ENCODE data around the gene PRSS1.

The PRSS1 gene

DNA sequence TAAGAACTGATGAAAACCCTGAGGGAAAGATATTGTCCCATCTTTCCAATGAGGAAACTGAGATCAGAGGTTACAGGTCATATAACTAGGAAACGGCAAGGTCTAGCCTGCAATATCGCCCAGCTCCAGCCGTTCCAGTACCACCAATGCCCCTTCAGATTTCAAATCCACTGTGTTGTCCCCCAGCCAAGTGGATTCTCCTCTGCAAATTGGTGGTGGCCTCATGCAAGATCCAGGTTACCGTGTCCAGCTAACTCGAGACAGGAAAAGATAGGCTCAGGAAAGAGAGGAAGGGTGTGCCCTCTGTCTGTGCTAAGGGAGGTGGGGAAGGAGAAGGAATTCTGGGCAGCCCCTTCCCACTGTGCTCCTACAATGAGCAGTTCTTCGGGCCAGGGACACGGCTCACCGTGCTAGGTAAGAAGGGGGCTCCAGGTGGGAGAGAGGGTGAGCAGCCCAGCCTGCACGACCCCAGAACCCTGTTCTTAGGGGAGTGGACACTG lies 46.8 kb downstream of the PRSS1 start:
- DNase-seq = no peak

DNA sequence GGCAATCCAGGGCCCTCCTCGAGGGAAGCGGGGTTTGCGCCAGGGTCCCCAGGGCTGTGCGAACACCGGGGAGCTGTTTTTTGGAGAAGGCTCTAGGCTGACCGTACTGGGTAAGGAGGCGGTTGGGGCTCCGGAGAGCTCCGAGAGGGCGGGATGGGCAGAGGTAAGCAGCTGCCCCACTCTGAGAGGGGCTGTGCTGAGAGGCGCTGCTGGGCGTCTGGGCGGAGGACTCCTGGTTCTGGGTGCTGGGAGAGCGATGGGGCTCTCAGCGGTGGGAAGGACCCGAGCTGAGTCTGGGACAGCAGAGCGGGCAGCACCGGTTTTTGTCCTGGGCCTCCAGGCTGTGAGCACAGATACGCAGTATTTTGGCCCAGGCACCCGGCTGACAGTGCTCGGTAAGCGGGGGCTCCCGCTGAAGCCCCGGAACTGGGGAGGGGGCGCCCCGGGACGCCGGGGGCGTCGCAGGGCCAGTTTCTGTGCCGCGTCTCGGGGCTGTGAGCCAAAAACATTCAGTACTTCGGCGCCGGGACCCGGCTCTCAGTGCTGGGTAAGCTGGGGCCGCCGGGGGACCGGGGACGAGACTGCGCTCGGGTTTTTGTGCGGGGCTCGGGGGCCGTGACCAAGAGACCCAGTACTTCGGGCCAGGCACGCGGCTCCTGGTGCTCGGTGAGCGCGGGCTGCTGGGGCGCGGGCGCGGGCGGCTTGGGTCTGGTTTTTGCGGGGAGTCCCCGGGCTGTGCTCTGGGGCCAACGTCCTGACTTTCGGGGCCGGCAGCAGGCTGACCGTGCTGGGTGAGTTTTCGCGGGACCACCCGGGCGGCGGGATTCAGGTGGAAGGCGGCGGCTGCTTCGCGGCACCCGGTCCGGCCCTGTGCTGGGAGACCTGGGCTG lies 47.5 kb downstream of the PRSS1 start:
- DNase-seq = no peak

DNA sequence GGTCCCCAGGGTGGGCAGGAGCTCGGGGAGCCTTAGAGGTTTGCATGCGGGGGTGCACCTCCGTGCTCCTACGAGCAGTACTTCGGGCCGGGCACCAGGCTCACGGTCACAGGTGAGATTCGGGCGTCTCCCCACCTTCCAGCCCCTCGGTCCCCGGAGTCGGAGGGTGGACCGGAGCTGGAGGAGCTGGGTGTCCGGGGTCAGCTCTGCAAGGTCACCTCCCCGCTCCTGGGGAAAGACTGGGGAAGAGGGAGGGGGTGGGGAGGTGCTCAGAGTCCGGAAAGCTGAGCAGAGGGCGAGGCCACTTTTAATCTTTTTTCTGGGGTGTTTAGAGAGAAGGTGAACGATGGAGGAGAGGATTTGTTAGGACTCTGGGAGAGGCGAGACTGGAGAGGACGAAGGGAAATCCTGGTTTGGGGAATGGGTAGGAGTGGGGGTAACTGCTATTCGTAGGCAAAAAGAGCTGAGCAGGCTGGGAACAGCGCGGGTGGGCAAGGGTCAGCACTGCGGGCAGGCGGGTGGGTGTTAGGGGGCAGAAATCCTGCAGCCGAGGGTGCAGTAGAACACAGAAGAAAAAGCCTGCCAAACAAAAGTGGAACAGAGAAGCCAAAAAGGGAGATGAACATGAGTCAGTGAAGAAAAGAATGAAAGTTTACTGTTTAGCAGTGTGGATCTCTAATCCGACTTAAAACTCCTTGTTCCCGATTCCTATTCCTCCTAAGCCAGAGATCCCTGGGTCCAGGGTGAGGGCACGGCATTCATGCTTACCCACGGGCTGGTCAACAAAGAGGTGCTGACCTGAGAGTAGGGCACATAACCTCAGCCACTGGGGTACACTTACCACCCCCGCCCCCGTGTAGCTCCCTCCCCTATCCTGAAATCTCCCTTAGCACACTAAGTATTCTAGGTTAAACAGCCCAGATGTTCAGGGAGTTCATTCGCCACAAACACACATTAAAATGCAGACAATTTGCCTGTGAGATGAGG lies 48.4 kb downstream of the PRSS1 start:
- no peak for DNase-seq

DNA sequence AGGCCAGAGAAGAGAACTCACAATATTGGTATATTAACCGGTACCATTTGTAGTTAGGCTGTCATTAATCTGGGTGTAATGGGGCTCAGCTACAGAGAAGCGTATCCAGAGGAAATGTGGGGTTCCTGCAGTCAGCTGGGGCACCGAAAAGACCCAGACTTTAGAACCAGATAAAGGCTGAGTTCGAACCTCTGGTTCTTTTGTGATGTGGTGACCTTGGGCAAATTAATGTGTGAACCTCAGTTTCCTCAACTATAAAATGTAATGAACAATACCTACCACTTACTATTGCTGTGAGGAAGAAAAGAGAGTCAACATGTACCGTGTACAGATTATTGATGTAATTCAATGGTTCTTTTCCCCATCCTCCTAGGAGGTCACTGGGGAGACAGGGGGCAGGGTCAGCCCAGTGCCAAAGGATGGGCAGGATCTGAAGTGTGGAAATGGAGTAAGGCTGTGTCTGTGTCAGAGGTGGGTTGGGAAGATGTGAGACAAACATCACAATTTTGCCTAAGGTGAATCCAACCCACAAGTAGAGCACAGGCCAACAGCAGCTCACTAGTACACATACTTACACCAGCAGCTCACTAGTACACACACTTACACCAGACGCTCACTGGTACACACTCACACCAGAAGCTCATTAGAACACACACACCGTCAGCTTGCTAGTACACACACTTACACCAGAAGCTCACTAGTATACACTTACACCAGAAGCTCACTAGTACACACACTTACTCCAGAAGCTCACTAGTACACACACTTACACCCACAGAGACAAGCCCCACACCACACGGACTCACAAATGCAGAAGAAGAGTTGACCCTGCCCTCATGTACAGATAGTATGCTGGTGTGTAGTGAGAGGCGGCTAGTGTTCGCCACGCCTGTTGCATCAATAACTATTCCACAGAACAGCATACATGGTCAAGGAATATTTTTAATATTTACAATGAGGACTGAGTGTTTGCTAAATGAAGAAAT lies 49.5 kb downstream of the PRSS1 start:
- DNase-seq = no peak

DNA sequence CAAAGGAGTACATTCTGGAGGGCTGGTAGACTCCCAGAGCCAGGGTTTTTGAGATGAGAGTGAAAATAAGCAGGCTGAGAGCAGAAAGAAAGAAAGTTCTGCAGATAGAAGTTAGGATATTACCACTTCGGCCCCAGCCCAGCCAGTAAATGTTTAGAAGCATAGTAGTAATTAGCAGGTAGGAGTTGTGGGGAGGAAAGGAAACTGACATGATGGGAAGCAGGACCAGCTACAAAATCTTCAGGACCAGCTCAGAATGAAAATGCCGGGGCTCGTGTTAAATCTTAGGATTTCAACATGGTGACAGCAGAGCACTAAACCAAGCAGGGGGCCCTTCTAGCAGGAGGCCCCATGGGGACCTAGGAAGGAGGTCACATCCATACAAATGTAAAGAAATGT lies 50.2 kb downstream of the PRSS1 start:
- no peak for DNase-seq

DNA sequence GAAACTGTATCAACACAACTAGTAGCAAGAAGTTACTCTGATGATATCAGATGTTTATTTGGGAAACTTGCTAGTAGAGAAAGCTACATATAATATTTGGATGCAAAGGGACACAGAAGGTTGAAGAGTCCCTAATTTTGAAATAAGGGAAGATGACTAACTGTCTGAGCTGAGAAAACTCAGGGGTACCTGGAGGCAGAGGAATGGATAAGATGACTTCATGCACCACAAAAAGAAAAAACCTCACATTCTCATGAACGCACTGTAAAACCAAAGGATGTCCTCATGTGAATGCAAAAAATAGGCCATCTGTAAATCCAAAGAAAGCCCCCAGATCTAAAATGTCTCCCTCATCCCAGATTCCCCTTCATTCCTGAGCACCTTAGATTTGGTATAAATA lies 50.8 kb downstream of the PRSS1 start:
- no peak for DNase-seq

DNA sequence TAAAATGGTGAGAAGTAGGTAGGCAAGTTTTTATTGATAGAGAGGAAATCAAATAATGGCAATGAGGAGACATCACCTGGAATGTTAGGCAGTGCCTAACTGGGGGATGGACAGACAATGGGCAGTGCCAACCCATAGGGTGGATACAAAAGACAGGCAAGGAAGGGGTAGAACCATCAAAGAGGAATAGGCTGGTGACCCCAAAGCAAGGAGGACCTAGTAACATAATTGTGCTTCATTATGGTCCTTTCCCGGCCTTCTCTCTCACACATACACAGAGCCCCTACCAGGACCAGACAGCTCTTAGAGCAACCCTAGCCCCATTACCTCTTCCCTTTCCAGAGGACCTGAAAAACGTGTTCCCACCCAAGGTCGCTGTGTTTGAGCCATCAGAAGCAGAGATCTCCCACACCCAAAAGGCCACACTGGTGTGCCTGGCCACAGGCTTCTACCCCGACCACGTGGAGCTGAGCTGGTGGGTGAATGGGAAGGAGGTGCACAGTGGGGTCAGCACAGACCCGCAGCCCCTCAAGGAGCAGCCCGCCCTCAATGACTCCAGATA lies 51.5 kb downstream of the PRSS1 start:
- no peak for DNase-seq

DNA sequence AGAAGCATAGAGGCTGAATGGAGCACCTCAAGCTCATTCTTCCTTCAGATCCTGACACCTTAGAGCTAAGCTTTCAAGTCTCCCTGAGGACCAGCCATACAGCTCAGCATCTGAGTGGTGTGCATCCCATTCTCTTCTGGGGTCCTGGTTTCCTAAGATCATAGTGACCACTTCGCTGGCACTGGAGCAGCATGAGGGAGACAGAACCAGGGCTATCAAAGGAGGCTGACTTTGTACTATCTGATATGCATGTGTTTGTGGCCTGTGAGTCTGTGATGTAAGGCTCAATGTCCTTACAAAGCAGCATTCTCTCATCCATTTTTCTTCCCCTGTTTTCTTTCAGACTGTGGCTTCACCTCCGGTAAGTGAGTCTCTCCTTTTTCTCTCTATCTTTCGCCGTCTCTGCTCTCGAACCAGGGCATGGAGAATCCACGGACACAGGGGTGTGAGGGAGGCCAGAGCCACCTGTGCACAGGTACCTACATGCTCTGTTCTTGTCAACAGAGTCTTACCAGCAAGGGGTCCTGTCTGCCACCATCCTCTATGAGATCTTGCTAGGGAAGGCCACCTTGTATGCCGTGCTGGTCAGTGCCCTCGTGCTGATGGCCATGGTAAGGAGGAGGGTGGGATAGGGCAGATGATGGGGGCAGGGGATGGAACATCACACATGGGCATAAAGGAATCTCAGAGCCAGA lies 52.5 kb downstream of the PRSS1 start:
- DNase-seq = no peak

DNA sequence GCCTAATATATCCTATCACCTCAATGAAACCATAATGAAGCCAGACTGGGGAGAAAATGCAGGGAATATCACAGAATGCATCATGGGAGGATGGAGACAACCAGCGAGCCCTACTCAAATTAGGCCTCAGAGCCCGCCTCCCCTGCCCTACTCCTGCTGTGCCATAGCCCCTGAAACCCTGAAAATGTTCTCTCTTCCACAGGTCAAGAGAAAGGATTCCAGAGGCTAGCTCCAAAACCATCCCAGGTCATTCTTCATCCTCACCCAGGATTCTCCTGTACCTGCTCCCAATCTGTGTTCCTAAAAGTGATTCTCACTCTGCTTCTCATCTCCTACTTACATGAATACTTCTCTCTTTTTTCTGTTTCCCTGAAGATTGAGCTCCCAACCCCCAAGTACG lies 53.0 kb downstream of the PRSS1 start:
- no peak for DNase-seq
